Measurements from ENCODE around the gene CTNNAL1.
"Not testable (repeated sequence)": the region's sequence is repeated elsewhere in the genome, so short reads cannot be mapped to it uniquely, and the experiment has no call there.

Gene CTNNAL1

DNA sequence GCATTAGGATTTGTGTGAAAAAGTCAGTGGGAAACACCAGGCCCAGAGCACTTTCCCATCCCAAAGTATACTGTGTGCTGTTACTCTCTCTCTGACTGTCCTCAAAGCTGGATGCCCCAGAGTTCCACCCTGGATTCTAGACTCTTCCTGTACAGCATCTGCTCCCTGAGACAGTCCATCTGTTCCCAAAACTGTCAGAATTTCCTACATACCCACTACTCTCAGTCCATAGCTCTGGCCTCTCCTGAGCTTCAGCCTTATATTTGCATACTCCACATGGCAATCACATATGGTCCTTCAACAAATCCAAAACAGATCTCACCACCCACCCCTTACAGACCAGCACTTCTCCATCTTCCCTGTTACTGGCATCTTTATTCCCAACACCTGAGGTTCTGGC, 88.8 kb downstream of the CTNNAL1 start:
- DNase-seq, result peak; percentile 89

DNA sequence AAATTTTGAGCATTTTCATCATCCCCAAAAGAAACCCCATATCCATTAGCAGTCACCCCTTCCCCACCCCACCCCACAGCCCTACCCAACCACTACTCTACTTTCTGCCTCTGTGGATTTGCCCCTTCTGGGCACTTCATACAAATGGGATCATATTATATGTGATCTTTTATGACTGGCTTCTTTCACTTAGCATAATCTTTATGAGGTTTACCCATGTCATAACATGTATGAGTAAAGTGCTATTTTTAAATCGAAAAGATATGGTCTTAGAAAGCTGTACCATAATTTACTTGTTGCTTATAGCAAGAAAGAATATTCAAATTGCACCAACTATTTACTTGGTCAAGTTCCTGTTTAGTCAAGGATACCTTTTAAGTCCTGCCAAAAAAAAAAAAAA, 92.1 kb downstream of the CTNNAL1 start:
- no peak for DNase-seq

- DNase-seq, result not testable (repeated sequence)
Measured at GRCh38 chr9:108920401-108920800, 92.9 kb downstream of the CTNNAL1 start.

DNA sequence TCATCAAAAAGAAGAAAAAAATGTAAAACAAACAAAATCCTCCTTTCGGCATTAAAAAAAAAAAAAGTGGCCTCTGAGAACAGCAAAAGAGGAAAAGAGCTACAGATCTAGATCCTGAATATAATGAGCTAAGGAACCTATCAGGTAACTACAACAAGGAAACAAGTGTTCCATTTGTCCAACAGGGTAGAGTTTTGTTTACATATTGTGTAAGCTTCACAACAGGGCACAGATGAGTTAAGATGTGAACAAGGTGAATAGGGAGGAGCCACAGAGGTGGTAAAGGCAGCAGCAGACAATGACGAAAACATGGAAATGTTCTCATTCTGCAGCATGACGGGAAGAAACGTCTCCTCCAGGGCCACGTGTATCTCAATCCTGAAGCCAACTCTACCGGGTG, 93.8 kb downstream of the CTNNAL1 start:
- DNase-seq, result no peak

GRCh38 chr9:108913391-108913790, 99.9 kb downstream of the CTNNAL1 start:
- DNase-seq, result no peak

DNA sequence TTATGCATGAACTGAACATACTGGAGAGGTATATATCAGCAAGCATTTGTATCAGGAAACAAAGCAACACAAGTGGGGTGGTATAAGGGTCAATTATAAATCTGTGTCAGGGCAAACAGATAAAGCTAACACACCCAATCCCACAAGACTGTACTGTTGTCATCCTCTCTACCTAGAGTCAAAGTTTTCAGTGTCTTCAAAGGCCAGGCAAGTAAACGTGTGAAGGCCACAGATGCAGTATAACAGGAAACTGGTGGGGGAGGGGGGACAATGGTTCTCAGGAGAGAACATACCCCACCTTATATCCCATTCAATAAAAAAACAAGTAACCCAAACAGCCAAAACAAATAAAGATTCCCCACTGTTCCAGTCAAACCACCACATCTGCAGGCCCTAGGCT, 101.5 kb downstream of the CTNNAL1 start:
- DNase-seq, result no peak

- no peak for DNase-seq
Measured at GRCh38 chr9:108910914-108911313, 102.4 kb downstream of the CTNNAL1 start.

DNA sequence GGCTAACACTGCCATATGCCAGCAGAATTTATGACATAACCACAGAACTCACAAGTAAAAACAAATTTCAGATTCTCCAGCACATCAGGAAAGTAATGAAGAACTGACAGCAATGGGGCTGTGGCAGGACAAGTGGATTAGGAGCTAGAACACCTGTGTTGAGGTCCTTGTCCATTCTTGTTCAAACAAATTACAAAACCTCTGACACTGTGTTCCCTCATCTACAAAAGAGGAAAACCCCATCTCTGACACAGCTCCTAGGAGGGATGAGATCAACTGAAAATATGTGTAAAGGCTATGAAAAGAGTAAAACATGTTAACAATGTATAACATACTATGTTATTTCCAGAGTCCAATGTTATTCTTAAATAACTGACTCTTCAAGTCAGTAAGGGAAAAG, 102.9 kb downstream of the CTNNAL1 start:
- DNase-seq, result no peak

DNA sequence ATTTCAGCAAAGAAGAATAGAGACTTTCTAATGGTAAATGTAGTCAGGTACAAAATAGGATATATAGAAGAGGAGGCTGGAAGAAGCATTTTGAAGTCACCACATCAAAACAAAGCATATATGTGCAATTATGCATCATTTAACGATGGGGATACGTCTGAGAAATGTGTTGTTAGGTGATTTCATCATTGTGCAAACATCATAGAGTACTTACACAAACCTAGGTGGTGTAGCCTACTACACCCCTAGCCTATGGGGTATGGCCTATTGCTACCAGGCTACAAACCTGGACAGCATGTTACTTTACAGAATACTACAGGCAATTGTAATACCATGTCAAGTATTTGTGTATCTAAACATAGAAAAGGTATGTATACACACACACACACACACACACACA, 107.8 kb downstream of the CTNNAL1 start:
- DNase-seq, result no peak

DNA sequence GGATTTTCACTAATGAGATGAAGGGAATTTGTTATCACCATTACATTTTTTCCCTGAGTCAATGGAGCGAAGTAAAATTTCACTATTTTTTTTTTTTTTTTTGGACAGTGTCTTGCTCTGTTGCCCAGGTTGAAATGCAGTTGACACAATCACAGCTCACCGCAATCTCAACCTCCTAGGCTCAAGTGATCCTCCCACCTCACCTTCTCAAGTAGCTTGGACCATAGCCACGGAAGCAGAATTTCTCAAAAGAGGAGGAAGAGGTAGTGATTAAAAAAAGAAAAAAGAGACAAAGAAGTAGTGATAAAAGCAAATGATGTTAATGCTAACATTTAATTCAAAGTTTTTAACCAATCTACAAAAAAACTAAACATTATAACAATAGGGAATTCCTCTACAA, 109.1 kb downstream of the CTNNAL1 start:
- no peak for DNase-seq

GRCh38 chr9:108903420-108904103, 109.7 kb downstream of the CTNNAL1 start:
- DNase-seq, result no peak

GRCh38 chr9:108900176-108900575, 113.1 kb downstream of the CTNNAL1 start:
- no peak for DNase-seq

DNA sequence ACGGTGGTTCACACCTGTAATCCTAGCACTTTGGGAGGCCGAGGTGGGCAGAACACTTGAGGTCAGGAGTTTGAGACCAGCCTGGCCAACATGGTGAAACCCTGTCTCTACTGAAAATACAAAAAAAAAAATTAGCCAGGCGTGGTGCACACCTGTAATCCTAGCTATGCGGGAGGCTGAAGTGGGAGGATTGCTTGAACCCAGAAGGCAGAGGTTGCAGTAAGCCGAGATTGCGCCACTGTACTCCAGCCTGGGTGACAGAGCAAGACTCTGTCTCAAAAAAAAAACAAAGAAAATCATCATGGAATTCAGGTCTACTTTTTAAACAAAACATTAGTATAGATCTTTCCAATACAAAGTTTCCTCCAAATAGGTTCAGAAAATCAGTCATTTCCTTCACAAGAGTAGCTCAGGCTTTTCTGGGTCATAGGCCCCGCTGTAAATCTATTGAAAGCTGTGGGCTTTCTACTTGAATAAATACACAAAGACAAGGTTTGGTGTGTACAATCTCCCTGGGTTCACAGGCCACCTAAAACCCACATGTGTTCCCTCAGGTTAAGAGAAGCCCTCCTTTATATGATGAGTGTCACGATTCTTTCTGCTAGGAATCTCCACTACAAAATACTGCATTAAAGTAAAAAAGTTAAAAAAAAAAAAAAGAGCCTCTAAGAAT, 114.1 kb downstream of the CTNNAL1 start:
- not testable (repeated sequence) for DNase-seq

GRCh38 chr9:108897324-108898096, 115.8 kb downstream of the CTNNAL1 start:
- DNase-seq, result no peak

DNA sequence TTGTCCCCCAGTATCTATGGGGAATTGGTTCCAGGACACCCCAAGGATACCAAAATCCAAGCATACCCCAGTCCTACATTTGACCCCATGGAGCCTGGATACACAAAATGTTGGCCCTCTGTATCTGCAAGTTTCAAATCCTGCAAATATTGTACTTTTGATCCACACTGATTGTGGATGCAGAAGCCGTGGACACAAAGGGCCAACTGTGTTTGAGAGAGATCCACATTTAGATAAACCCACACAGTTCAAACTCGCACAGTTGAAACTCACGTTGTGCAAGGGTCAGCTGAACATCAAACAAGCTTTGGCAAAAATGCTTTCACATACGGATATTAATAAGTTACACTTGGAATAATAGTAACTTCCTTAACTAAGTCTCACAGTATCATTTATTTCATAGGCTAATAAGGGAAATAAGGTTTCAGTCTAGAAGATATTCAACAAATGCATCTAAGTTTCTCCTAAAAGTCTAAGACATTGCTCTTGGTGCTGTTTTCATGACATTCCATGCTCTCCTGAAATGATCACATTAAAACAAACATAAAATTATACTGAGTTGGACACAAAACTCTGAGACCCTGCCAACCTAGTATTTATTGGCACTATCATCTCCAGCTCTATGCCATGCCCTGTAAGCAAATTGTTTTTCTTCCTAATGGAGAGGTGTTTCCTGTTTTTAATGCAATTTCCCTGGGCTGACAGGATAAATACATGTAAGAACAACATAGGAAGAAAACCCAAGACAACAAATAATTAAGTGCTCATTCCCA, 118.9 kb downstream of the CTNNAL1 start:
- DNase-seq, result no peak
